Kidney epithelial cell (primary cell): ENCODE results near the gene UNC93B1. TPM values are rescaled to one million over a fixed set of nuclear protein-coding genes. Genes with fewer than 3 reads are reported as not detected.
A peak's percentile ranks its signal among the peaks of the same experiment; 100 is the strongest.

Source experiments
- DNase-seq: peaks from one replicate; pipeline ENCODE4 v3.0.0-alpha.2; 2010; ENCODE audit warnings: low read depth
- H3K27me3 ChIP-seq: 2 replicates; pipeline ENCODE4 v1.6.0; 2011; ENCODE audit warnings: low read length; ENCODE audit not compliant: control insufficient read depth, insufficient read depth
- H3K36me3 ChIP-seq: 2 replicates; pipeline ENCODE4 v1.5.1; 2011; ENCODE audit warnings: low read length; ENCODE audit not compliant: control insufficient read depth, insufficient read depth
- H3K4me3 ChIP-seq: 2 replicates; pipeline ENCODE4 v1.5.1; 2011; ENCODE audit warnings: low read depth, mild to moderate bottlenecking, control low read depth, low read length
- total RNA-seq: library from RNA; depleted of rRNA; stranded (reverse); fragments of >200 nt; gene quantifications from 2 replicates; pipeline ENCODE4 v1.2.3, GENCODE V29; 2015
- TF ChIP-seq, protein P1 (sequence below): IDR thresholded peaks from 2 replicates; pipeline ENCODE4 v1.5.1; 2011; ENCODE audit warnings: mild to moderate bottlenecking, moderate library complexity, low read length, control low read depth, inconsistent platforms; ENCODE audit not compliant: insufficient read depth, poor library complexity, severe bottlenecking

The UNC93B1 gene
- total RNA-seq, 1 donor from 2014 or later: 21.0 TPM

DNA sequence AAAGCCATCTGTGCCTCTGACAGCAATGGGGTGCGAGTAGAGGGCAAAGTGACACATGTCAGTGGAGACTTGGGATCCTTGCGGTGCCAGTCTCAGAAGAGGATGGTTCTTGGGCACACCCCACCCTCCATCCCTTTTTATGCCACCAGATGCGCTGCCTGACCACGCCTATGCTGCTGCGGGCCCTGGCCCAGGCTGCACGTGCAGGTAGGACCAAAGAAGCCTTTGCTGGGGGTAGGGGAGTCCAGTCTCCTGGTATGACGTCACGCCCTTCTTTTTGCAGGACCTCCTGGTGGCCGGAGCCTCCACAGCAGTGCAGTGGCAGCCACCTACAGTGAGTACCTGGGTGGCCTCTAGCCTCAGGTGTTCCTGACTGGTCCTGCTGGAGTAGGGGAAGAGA lies 28.1 kb upstream of the UNC93B1 start:
- TF ChIP-seq, protein P1, sequence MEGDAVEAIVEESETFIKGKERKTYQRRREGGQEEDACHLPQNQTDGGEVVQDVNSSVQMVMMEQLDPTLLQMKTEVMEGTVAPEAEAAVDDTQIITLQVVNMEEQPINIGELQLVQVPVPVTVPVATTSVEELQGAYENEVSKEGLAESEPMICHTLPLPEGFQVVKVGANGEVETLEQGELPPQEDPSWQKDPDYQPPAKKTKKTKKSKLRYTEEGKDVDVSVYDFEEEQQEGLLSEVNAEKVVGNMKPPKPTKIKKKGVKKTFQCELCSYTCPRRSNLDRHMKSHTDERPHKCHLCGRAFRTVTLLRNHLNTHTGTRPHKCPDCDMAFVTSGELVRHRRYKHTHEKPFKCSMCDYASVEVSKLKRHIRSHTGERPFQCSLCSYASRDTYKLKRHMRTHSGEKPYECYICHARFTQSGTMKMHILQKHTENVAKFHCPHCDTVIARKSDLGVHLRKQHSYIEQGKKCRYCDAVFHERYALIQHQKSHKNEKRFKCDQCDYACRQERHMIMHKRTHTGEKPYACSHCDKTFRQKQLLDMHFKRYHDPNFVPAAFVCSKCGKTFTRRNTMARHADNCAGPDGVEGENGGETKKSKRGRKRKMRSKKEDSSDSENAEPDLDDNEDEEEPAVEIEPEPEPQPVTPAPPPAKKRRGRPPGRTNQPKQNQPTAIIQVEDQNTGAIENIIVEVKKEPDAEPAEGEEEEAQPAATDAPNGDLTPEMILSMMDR: no peak
- Histone ChIP-seq H3K27me3 (no peaks in the 10 kb centered on the region), H3K4me3 (no peak overlapping the region), H3K36me3 (peaks cover 1% of the 10 kb centered on the region)
- no peak for DNase-seq

DNA sequence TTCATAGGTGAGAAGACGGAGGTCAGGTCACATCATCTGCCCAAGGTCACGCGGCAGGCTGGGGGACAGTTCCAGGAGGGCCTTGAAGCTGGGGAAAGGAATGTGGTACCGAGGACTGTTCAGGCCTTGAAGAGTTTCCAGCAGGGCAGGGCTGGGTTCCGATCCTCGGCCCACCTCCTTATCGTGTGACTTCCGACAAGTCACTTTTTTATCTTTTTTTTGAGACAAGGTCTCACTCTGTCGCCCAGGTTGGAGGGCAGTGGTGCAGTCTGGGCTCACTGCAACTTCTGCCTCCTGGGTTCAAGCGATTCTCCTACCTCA lies 27.2 kb upstream of the UNC93B1 start:
- no peak for DNase-seq
- Histone ChIP-seq H3K4me3 (peak overlapping the region; percentile 87), H3K36me3 (peaks cover 1% of the 10 kb centered on the region), H3K27me3 (no peaks in the 10 kb centered on the region)
- TF ChIP-seq, protein P1: no peak

DNA sequence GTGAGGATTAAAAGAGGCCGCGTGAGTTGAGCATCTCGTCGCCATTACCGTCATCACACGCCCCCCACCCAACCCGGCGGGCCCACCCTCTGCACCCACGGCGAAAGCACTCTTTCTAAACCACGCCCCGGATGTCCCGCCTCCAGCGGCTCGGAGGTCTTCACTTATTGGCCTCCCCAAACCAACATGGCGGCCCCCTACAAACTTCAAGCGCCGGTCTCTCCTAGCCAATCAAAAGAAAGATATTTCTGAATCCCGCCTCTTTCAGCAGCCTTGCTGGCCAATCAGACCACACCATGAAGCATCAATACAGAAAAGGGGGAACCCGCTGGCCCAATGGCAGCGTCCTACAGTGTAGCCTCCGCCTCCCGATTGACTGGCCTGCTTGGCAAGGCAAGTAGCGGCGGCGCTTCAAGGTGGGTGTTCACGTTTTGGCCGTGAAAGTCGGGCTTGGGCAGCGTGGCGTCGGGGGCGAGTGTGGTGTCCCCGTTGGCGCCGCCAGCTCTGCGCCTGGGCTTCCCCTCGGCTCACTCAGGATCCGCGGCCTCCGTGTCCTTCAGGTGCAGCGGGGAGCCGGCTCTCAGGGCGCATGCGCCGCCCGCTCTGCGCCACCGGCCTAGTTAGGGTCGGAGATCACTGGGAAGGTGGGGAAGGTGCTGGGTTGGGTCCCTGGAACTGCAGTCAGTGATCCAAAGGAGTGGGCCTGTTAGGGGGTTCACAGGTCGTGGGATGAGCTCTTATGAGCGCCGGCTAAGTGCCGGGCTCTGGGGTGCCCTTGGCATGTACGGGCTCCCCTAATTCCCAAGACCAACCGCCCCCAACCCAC lies 26.6 kb upstream of the UNC93B1 start, which contains the start of gene NDUFS8:
Gene NDUFS8 (plus strand): TSS at position 364 of the 826 bp plus-strand sequence. CDS start 1,471 bp downstream, outside the sequence.
- Histone ChIP-seq H3K36me3 (peaks cover 1% of the 10 kb centered on the region), H3K4me3 (peak within 1 kb of the TSS; percentile 87), H3K27me3 (no peaks in the 10 kb centered on the region)
- TF ChIP-seq, protein P1: no peak
- peak; percentile 97 for DNase-seq

DNA sequence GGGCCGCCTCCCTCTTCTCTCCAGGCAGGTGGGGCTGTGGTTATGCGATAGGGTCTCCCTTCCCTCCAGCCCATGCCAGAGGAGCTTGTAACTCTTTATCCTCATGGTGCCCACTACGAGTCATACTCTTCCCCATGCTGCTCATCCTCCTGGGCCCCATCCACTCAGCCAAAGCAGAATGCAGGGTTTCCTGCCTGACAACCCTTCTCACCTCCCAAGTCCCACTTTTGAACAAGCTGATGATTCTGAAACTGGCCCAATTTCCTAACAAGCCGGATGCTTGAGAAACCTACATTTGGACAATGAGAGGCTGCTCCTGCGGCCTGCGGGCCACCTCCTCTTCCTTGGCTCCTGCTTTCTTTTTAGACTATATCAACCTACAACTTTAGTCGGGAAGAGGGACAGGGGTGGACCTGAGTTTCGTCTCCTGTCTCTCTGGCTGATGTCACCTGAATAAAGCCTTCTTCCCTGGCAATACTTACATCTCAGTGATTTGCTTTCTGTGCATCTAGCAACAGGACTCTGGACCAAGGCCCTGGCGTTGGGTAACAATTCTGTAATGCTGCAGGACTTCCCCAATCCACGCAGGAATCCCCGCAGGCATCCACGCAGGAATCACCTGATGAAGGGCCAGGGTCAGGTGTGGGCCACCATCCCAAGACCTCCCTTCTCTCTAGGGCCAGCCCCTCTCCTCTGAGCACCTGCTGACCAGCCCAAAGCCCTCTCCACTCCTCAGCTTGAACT lies 25.1 kb upstream of the UNC93B1 start:
- Histone ChIP-seq H3K4me3 (no peak overlapping the region), H3K27me3 (no peaks in the 10 kb centered on the region), H3K36me3 (no peaks in the 10 kb centered on the region)
- DNase-seq: peak; percentile 28
- TF ChIP-seq, protein P1: no peak

DNA sequence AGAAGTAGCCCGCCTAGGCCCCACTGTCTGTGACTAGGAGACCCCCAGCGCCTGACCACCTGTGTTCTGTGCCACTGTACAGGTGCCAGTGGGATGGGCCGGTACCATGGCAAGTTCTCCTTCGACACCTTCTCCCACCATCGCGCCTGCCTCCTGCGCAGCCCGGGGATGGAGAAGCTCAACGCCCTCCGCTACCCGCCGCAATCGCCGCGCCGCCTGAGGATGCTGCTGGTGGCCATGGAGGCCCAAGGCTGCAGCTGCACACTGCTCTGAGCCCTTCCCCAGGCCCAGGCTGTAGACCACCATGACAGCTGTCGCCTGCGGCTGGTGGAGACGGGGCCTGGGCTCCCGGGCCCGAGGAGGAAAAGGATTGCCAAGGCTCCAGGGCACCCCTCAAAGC lies 23.8 kb upstream of the UNC93B1 start:
- DNase-seq: no peak
- Histone ChIP-seq H3K27me3 (no peaks in the 10 kb centered on the region), H3K36me3 (no peaks in the 10 kb centered on the region), H3K4me3 (no peak overlapping the region)
- TF ChIP-seq, protein P1: no peak
